Measurements from ENCODE around the gene NPY2R. TPM values are rescaled to one million over a fixed set of nuclear protein-coding genes. Genes with fewer than 3 reads are reported as not detected.

NPY2R gene
- total RNA-seq, 1 experiment from 2014 or later = not detected

- Mint-ChIP-seq H3K9me3 (ENCODE audit: unreplicated experiment) (no peaks in the 10 kb centered on the region), H3K36me3 (ENCODE audit: insufficient read depth, unreplicated experiment) (no peaks in the 10 kb centered on the region), H3K4me3 (ENCODE audit: unreplicated experiment) (no peak overlapping the region), H3K27ac (ENCODE audit: unreplicated experiment) (no peak overlapping the region), H3K27me3 (ENCODE audit: insufficient read depth, unreplicated experiment) (no peaks in the 10 kb centered on the region), H3K4me1 (ENCODE audit: low read depth, unreplicated experiment) (no peaks in the 10 kb centered on the region)
- POLR2A ChIA-PET = no interaction called here
- H3K9me3 ChIP-seq = no peaks in the 10 kb centered on the region
- H3K36me3 ChIP-seq (ENCODE audit: control insufficient read depth, insufficient read depth, low read length) = no peaks in the 10 kb centered on the region
- TF ChIP-seq CTCF (IDR thresholded peaks at IDR 0.05; ENCODE audit: insufficient read depth in 1 of 2, low read depth in 1 of 2, low read length in 1 of 2, severe bottlenecking in 1 of 2, unreplicated experiment in 1 of 2) = no peak
- BruUV-seq (replicated peaks) = no TSS peak
- no peaks in the 10 kb centered on the region for H3K4me1 ChIP-seq
- CTCF ChIA-PET = no interaction called here
- no peaks in the 10 kb centered on the region for H3K27me3 ChIP-seq (replicated peaks; ENCODE audit: control insufficient read depth, insufficient read depth, low read length)
- intact Hi-C loops (cut with micrococcal nuclease; ENCODE audit: unreplicated experiment) = no loop called here
- H3K4me3 ChIP-seq (ENCODE audit: low read depth, low read length) = no peak overlapping the region
- DNase-seq = no peak
These were observed 11.6 kb downstream of the NPY2R start for GRCh38 chr4:155220025-155220424.

GRCh38 chr4:155227131-155227530, 18.7 kb downstream of the NPY2R start:
- Mint-ChIP-seq H3K36me3 (ENCODE audit: insufficient read depth, unreplicated experiment) (no peaks in the 10 kb centered on the region), H3K4me1 (ENCODE audit: low read depth, unreplicated experiment) (peaks cover 8% of the 10 kb centered on the region), H3K27me3 (ENCODE audit: insufficient read depth, unreplicated experiment) (no peaks in the 10 kb centered on the region), H3K4me3 (ENCODE audit: unreplicated experiment) (no peak overlapping the region), H3K9me3 (ENCODE audit: unreplicated experiment) (no peaks in the 10 kb centered on the region), H3K27ac (ENCODE audit: unreplicated experiment) (no peak overlapping the region)
- Histone ChIP-seq H3K4me1 (no peaks in the 10 kb centered on the region), H3K27me3 (replicated peaks; ENCODE audit: control insufficient read depth, insufficient read depth, low read length) (no peaks in the 10 kb centered on the region), H3K9me3 (no peaks in the 10 kb centered on the region), H3K36me3 (ENCODE audit: control insufficient read depth, insufficient read depth, low read length) (no peaks in the 10 kb centered on the region), H3K4me3 (ENCODE audit: low read depth, low read length) (no peak overlapping the region)
- intact Hi-C loops (cut with micrococcal nuclease; ENCODE audit: unreplicated experiment) = no loop called here
- CTCF ChIA-PET = no interaction called here
- POLR2A ChIA-PET = no interaction called here
- TF ChIP-seq CTCF (IDR thresholded peaks at IDR 0.05; ENCODE audit: insufficient read depth in 1 of 2, low read depth in 1 of 2, low read length in 1 of 2, severe bottlenecking in 1 of 2, unreplicated experiment in 1 of 2) = no peak
- no TSS peak for BruUV-seq (replicated peaks)
- DNase-seq = no peak

GRCh38 chr4:155228713-155229112, 20.3 kb downstream of the NPY2R start:
- ChIA-PET POLR2A (no interaction called here), CTCF (no interaction called here)
- Mint-ChIP-seq H3K4me3 (ENCODE audit: unreplicated experiment) (no peak overlapping the region), H3K9me3 (ENCODE audit: unreplicated experiment) (no peaks in the 10 kb centered on the region), H3K27ac (ENCODE audit: unreplicated experiment) (no peak overlapping the region), H3K36me3 (ENCODE audit: insufficient read depth, unreplicated experiment) (no peaks in the 10 kb centered on the region), H3K4me1 (ENCODE audit: low read depth, unreplicated experiment) (peaks cover 8% of the 10 kb centered on the region), H3K27me3 (ENCODE audit: insufficient read depth, unreplicated experiment) (no peaks in the 10 kb centered on the region)
- Histone ChIP-seq H3K36me3 (ENCODE audit: control insufficient read depth, insufficient read depth, low read length) (no peaks in the 10 kb centered on the region), H3K4me1 (no peaks in the 10 kb centered on the region), H3K4me3 (ENCODE audit: low read depth, low read length) (no peak overlapping the region), H3K27me3 (replicated peaks; ENCODE audit: control insufficient read depth, insufficient read depth, low read length) (no peaks in the 10 kb centered on the region), H3K9me3 (no peaks in the 10 kb centered on the region)
- intact Hi-C loops (cut with micrococcal nuclease; ENCODE audit: unreplicated experiment) = no loop called here
- no peak for TF ChIP-seq CTCF (IDR thresholded peaks at IDR 0.05; ENCODE audit: insufficient read depth in 1 of 2, low read depth in 1 of 2, low read length in 1 of 2, severe bottlenecking in 1 of 2, unreplicated experiment in 1 of 2)
- no TSS peak for BruUV-seq (replicated peaks)
- DNase-seq = no peak
